Tibial artery (tissue), 4 donors: ENCODE measurements around the gene ALPI.

Experiments
- DNase-seq, 2 donors: peaks; one replicate each; pipeline ENCODE4 v3.0.0-alpha.2; 2019
- H3K27ac ChIP-seq, 2 donors: fragments of 200-600 bp; sonication (generic) in 1 of 2; 1 replicate in 1 of 2; 2 replicates in 1 of 2; pipeline ENCODE4 v1.5.1; 2018 to 2019; ENCODE audit warnings: mild to moderate bottlenecking in 1 of 2
- H3K27me3 ChIP-seq, 2 donors: fragments of 200-600 bp; sonication (generic) in 1 of 2; one replicate each; pipeline versions ENCODE4 v1.5.1 to v1.6.0; 2016 to 2019
- H3K36me3 ChIP-seq, 3 donors: fragments of 200-600 bp; sonication (generic) in 2 of 3; one replicate each; pipeline ENCODE4 v1.5.1; 2016 to 2019; ENCODE audit warnings: mild to moderate bottlenecking in 2 of 3
- H3K4me1 ChIP-seq, 4 donors: fragments of 200-600 bp; sonication (generic) in 2 of 4; 1 replicate in 3 of 4; 2 replicates in 1 of 4; pipeline ENCODE4 v1.5.1; 2016 to 2019
- H3K4me3 ChIP-seq, 2 donors: fragments of 200-600 bp; sonication (generic) in 1 of 2; 1 replicate in 1 of 2; 2 replicates in 1 of 2; pipeline ENCODE4 v1.5.1; 2018 to 2019; ENCODE audit warnings: mild to moderate bottlenecking in 2 of 2
- H3K9me3 ChIP-seq, 3 donors: fragments of 200-600 bp; sonication (generic) in 1 of 3; one replicate each; pipeline ENCODE4 v1.5.1; 2016 to 2019
- CTCF ChIP-seq, 2 experiments: fragments of 200-600 bp in 1 of 2; fragments of 450-650 bp in 1 of 2; IDR thresholded peaks; one replicate each; pipeline ENCODE4 v1.5.1; 2017 to 2019; ENCODE audit warnings: antibody characterized with exemption in 2 of 2, mild to moderate bottlenecking in 1 of 2, moderate library complexity in 1 of 2
- intact Hi-C: fragments of 100-400 bp; cut with DNase I; formaldehyde crosslinking; loops from one replicate; pipeline ENCODE4 v1.15.0; 2023; ENCODE audit warnings: low total_unique reads

The ALPI gene

DNA sequence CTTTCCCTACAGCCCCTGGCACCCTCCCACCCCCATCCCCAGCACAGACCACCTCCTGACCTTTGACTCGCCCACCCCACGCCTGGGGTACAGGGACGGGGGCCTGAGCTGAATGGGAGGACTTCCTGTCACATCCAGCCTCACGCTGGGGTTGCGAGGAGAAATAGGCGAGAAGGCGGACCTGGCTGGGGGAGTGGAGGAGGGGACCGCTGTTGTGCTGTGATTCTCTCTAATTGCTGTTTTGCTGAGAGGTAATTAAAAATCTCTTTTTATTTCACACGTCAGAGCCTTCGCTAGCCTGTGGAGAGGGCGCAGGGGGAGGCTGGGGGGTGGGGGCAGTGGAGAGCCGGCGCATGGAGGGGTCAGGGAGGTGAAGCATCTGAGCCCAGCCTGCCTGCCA is 41.4 kb downstream of the ALPI start:
- DNase-seq: no peak
- Histone ChIP-seq H3K27ac (no peak overlapping the region), H3K4me3 (no peak overlapping the region), H3K9me3 (no peaks in the 10 kb centered on the region), H3K36me3 (no peaks in the 10 kb centered on the region), H3K27me3 (peaks cover 0 to 41% of the 10 kb centered on the region in 2 donors), H3K4me1 (peaks cover 0 to 3% (median 0%) of the 10 kb centered on the region in 4 donors)
- intact Hi-C loops: no loop called here
- TF ChIP-seq CTCF (IDR thresholded peaks at IDR 0.05): no peak

- peaks cover 0 to 14% (median 10%) of the 10 kb centered on the region in 4 donors for H3K4me1 ChIP-seq
- H3K4me3 ChIP-seq: no peak overlapping the region
- no peak for TF ChIP-seq CTCF (IDR thresholded peaks at IDR 0.05)
- no peak for DNase-seq
- H3K27ac ChIP-seq: no peak overlapping the region
- intact Hi-C loops: no loop called here
- H3K9me3 ChIP-seq: no peaks in the 10 kb centered on the region
- peaks cover 0 to 52% of the 10 kb centered on the region in 2 donors for H3K27me3 ChIP-seq
- no peaks in the 10 kb centered on the region for H3K36me3 ChIP-seq
Measured at GRCh38 chr2:232498452-232498851, 42.5 kb downstream of the ALPI start.

GRCh38 chr2:232501331-232501771 is 45.4 kb downstream of the ALPI start:
- peaks cover 0 to 77% of the 10 kb centered on the region in 2 donors for H3K27me3 ChIP-seq
- peaks cover 0 to 19% (median 15%) of the 10 kb centered on the region in 4 donors for H3K4me1 ChIP-seq
- intact Hi-C loops: no loop called here
- H3K9me3 ChIP-seq: no peaks in the 10 kb centered on the region
- DNase-seq: no peak
- H3K36me3 ChIP-seq: no peaks in the 10 kb centered on the region
- no peak overlapping the region for H3K27ac ChIP-seq
- H3K4me3 ChIP-seq: no peak overlapping the region
- TF ChIP-seq CTCF (IDR thresholded peaks at IDR 0.05): no peak

GRCh38 chr2:232501794-232502390 is 45.9 kb downstream of the ALPI start:
- no peak for TF ChIP-seq CTCF (IDR thresholded peaks at IDR 0.05)
- DNase-seq: no peak
- intact Hi-C loops: no loop called here
- Histone ChIP-seq H3K27me3 (peaks cover 0 to 79% of the 10 kb centered on the region in 2 donors), H3K4me3 (no peak overlapping the region), H3K27ac (no peak overlapping the region), H3K36me3 (no peaks in the 10 kb centered on the region), H3K9me3 (no peaks in the 10 kb centered on the region), H3K4me1 (peaks cover 0 to 19% (median 15%) of the 10 kb centered on the region in 4 donors)

DNA sequence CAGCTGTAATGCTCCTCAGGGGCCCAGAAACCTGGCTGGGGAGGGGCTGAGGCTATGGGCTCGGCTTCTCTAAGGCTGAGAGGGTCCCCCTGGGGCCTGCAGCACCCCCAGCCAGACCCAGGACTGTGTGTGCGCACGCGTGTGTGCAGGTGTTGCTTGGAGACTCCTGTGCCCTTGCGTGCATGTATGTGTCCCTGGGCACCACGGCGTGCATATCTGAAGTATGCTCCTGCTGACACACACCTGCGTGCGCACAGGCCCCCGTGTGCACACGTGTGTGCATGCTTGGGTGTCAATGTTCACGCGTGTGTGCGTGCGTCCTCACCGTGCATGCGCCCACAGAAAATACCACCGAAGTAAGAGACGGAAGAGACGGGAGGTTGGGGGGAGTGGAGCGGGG is 46.6 kb downstream of the ALPI start:
- Histone ChIP-seq H3K9me3 (no peaks in the 10 kb centered on the region), H3K27ac (no peak overlapping the region), H3K27me3 (peaks cover 0 to 80% of the 10 kb centered on the region in 2 donors), H3K4me3 (peak overlapping the region; percentile 39 to 56), H3K4me1 (peaks cover 0 to 19% (median 15%) of the 10 kb centered on the region in 4 donors), H3K36me3 (no peaks in the 10 kb centered on the region)
- no peak for DNase-seq
- intact Hi-C loops: no loop called here
- no peak for TF ChIP-seq CTCF (IDR thresholded peaks at IDR 0.05)
